ENCODE data around the gene RGS13. TPM values are rescaled to one million over a fixed set of nuclear protein-coding genes. Genes with fewer than 3 reads are reported as not detected.
"Not testable (repeated sequence)": the region's sequence is repeated elsewhere in the genome, so short reads cannot be mapped to it uniquely, and the experiment has no call there.

RGS13 gene
- total RNA-seq, 2 donors from 2014 or later = not detected

- DNase-seq (ENCODE audit: low spot score in 2 of 2) = no peak
- Mint-ChIP-seq H3K9me3 (no peaks in the 10 kb centered on the region), H3K27ac (no peak overlapping the region), H3K36me3 (no peaks in the 10 kb centered on the region)
- no peak for ATAC-seq
Observed at GRCh38 chr1:192652159-192652558, 16.2 kb downstream of the RGS13 start.

GRCh38 chr1:192654120-192654519 lies 18.2 kb downstream of the RGS13 start:
- H3K9me3 Mint-ChIP-seq = no peaks in the 10 kb centered on the region
- ATAC-seq = no peak
- DNase-seq (ENCODE audit: low spot score in 2 of 2) = no peak
- H3K27ac Mint-ChIP-seq = no peak overlapping the region
- H3K36me3 Mint-ChIP-seq = no peaks in the 10 kb centered on the region

GRCh38 chr1:192654591-192655251 lies 18.8 kb downstream of the RGS13 start:
- ATAC-seq (peak; percentile 56 to 88), DNase-seq (ENCODE audit: low spot score in 2 of 2) (no peak)
- Mint-ChIP-seq H3K36me3 (no peaks in the 10 kb centered on the region), H3K9me3 (no peaks in the 10 kb centered on the region), H3K27ac (no peak overlapping the region)

GRCh38 chr1:192657760-192658159 lies 21.8 kb downstream of the RGS13 start:
- ATAC-seq (no peak), DNase-seq (ENCODE audit: low spot score in 2 of 2) (no peak)
- H3K36me3 Mint-ChIP-seq = no peaks in the 10 kb centered on the region

GRCh38 chr1:192658255-192658654 lies 22.3 kb downstream of the RGS13 start:
- DNase-seq (ENCODE audit: low spot score in 2 of 2) = no peak
- Mint-ChIP-seq H3K27ac (no peak overlapping the region), H3K9me3 (no peaks in the 10 kb centered on the region), H3K36me3 (no peaks in the 10 kb centered on the region)
- no peak for ATAC-seq

More at GRCh38 chr1:192657760-192658159, 21.8 kb downstream of the RGS13 start:
- H3K9me3 Mint-ChIP-seq = no peaks in the 10 kb centered on the region
- no peak overlapping the region for H3K27ac Mint-ChIP-seq

GRCh38 chr1:192660613-192661012 lies 24.7 kb downstream of the RGS13 start:
- DNase-seq (ENCODE audit: low spot score in 2 of 2) (no peak), ATAC-seq (peak in 1 of 2 donors; percentile 44)
- no peaks in the 10 kb centered on the region for H3K9me3 Mint-ChIP-seq
- no peaks in the 10 kb centered on the region for H3K36me3 Mint-ChIP-seq
- H3K27ac Mint-ChIP-seq = no peak overlapping the region

GRCh38 chr1:192668409-192668983 lies 32.5 kb downstream of the RGS13 start:
- no peak for ATAC-seq
- no peak for DNase-seq (ENCODE audit: low spot score in 2 of 2)
- H3K36me3 Mint-ChIP-seq = no peaks in the 10 kb centered on the region
- H3K27ac Mint-ChIP-seq = no peak overlapping the region
- no peaks in the 10 kb centered on the region for H3K9me3 Mint-ChIP-seq

- peak in 1 of 2 donors; percentile 34 for ATAC-seq
- DNase-seq (ENCODE audit: low spot score in 2 of 2) = no peak
- no peaks in the 10 kb centered on the region for H3K36me3 Mint-ChIP-seq
Observed at GRCh38 chr1:192669174-192669573, 33.2 kb downstream of the RGS13 start.

GRCh38 chr1:192675716-192676115 lies 39.8 kb downstream of the RGS13 start:
- ATAC-seq = no peak
- H3K9me3 Mint-ChIP-seq = no peaks in the 10 kb centered on the region
- no peak overlapping the region for H3K27ac Mint-ChIP-seq
- H3K36me3 Mint-ChIP-seq = no peaks in the 10 kb centered on the region
- DNase-seq (ENCODE audit: low spot score in 2 of 2) = no peak

More at GRCh38 chr1:192669174-192669573, 33.2 kb downstream of the RGS13 start:
- H3K27ac Mint-ChIP-seq = no peak overlapping the region
- no peaks in the 10 kb centered on the region for H3K9me3 Mint-ChIP-seq

- H3K36me3 Mint-ChIP-seq = no peaks in the 10 kb centered on the region
- H3K9me3 Mint-ChIP-seq = no peaks in the 10 kb centered on the region
- no peak for DNase-seq (ENCODE audit: low spot score in 2 of 2)
- ATAC-seq = no peak
- no peak overlapping the region for H3K27ac Mint-ChIP-seq
Observed at GRCh38 chr1:192678099-192678498, 42.2 kb downstream of the RGS13 start.

- ATAC-seq (no peak), DNase-seq (ENCODE audit: low spot score in 2 of 2) (no peak)
- Mint-ChIP-seq H3K27ac (no peak overlapping the region), H3K9me3 (peaks cover 9 to 15% of the 10 kb centered on the region in 2 donors), H3K36me3 (peaks cover 0 to 17% of the 10 kb centered on the region in 2 donors)
Observed at GRCh38 chr1:192682335-192682734, 46.4 kb downstream of the RGS13 start.

GRCh38 chr1:192683081-192683480 lies 47.1 kb downstream of the RGS13 start:
- not testable (repeated sequence) for DNase-seq (ENCODE audit: low spot score in 2 of 2); H3K27ac Mint-ChIP-seq; ATAC-seq
- peaks cover 0 to 24% of the 10 kb centered on the region in 2 donors for H3K36me3 Mint-ChIP-seq
- H3K9me3 Mint-ChIP-seq = peaks cover 11 to 17% of the 10 kb centered on the region in 2 donors

- Mint-ChIP-seq H3K9me3 (peaks cover 16 to 30% of the 10 kb centered on the region in 2 donors), H3K36me3 (peaks cover 0 to 20% of the 10 kb centered on the region in 2 donors)
- no peak for ATAC-seq
Observed at GRCh38 chr1:192689459-192689858, 53.5 kb downstream of the RGS13 start.

GRCh38 chr1:192691041-192691440 lies 55.1 kb downstream of the RGS13 start:
- DNase-seq (ENCODE audit: low spot score in 2 of 2) (no peak), ATAC-seq (no peak)
- Mint-ChIP-seq H3K36me3 (peaks cover 0 to 12% of the 10 kb centered on the region in 2 donors), H3K9me3 (peaks cover 10 to 20% of the 10 kb centered on the region in 2 donors), H3K27ac (no peak overlapping the region)

More at GRCh38 chr1:192689459-192689858, 53.5 kb downstream of the RGS13 start:
- H3K27ac Mint-ChIP-seq = no peak overlapping the region
- no peak for DNase-seq (ENCODE audit: low spot score in 2 of 2)

- ATAC-seq (no peak), DNase-seq (ENCODE audit: low spot score in 2 of 2) (no peak)
- H3K9me3 Mint-ChIP-seq = peaks cover 0 to 9% of the 10 kb centered on the region in 2 donors
- H3K27ac Mint-ChIP-seq = no peak overlapping the region
- H3K36me3 Mint-ChIP-seq = no peaks in the 10 kb centered on the region
Observed at GRCh38 chr1:192696082-192696481, 60.1 kb downstream of the RGS13 start.

- DNase-seq (ENCODE audit: low spot score in 2 of 2) (no peak), ATAC-seq (no peak)
- no peak overlapping the region for H3K27ac Mint-ChIP-seq
- H3K9me3 Mint-ChIP-seq = peaks cover 0 to 5% of the 10 kb centered on the region in 2 donors
- H3K36me3 Mint-ChIP-seq = no peaks in the 10 kb centered on the region
Observed at GRCh38 chr1:192697771-192698170, 61.8 kb downstream of the RGS13 start.

GRCh38 chr1:192698731-192699130 lies 62.8 kb downstream of the RGS13 start:
- no peak for ATAC-seq
- Mint-ChIP-seq H3K27ac (no peak overlapping the region), H3K36me3 (no peaks in the 10 kb centered on the region), H3K9me3 (no peaks in the 10 kb centered on the region)
- no peak for DNase-seq (ENCODE audit: low spot score in 2 of 2)

- ATAC-seq = no peak
- no peak for DNase-seq (ENCODE audit: low spot score in 2 of 2)
- Mint-ChIP-seq H3K27ac (no peak overlapping the region), H3K36me3 (no peaks in the 10 kb centered on the region), H3K9me3 (no peaks in the 10 kb centered on the region)
Observed at GRCh38 chr1:192700834-192701271, 64.9 kb downstream of the RGS13 start.
